HEK293 (cell line): ENCODE results near the gene PTP4A2.

Experiments
- CTCF ChIA-PET: fragments of 350-600 bp; formaldehyde crosslinking; extraction: SDS; loops from one replicate; lab custom pipeline; 2021; ENCODE audit warnings: antibody characterized with exemption; lab: Yijun Ruan, JAX
- POLR2A ChIA-PET: fragments of 300-600 bp; formaldehyde crosslinking; extraction: SDS; loops from one replicate; lab custom pipeline; 2020; ENCODE audit warnings: antibody characterized with exemption, inconsistent platforms; lab: Yijun Ruan, JAX
- H3K27ac ChIP-seq: fragments of 200-500 bp; sonication (Bioruptor generic); 2 replicates; pipeline ENCODE4 v1.5.1; 2014; ENCODE audit warnings: low read depth, low read length, control low read depth, inconsistent platforms; ENCODE audit errors: extremely low read depth
- H3K36me3 ChIP-seq, 2 experiments: fragments of 200-500 bp in 1 of 2; sonication (Bioruptor generic) in 1 of 2; 1 replicate in 1 of 2; 2 replicates in 1 of 2; pipeline ENCODE4 v1.5.1; 2014 to 2017; ENCODE audit warnings: inconsistent platforms in 2 of 2, low read length in 2 of 2; ENCODE audit not compliant: control insufficient read depth in 2 of 2, insufficient read depth in 1 of 2
- H3K4me1 ChIP-seq: fragments of 200-500 bp; sonication (Bioruptor generic); 2 replicates; pipeline ENCODE4 v1.5.1; 2014; ENCODE audit warnings: mild to moderate bottlenecking, low read length, inconsistent platforms; ENCODE audit not compliant: control insufficient read depth, insufficient read depth
- H3K4me3 ChIP-seq: 2 replicates; pipeline ENCODE4 v1.5.1; 2011; ENCODE audit warnings: low read depth, mild to moderate bottlenecking, control low read depth, low read length, moderate library complexity
- H3K9me3 ChIP-seq: fragments of 200-500 bp; sonication (Bioruptor generic); 2 replicates; pipeline ENCODE4 v1.5.1; 2014; ENCODE audit warnings: low read depth, low read length, inconsistent platforms; ENCODE audit not compliant: control insufficient read depth, insufficient read depth
- HOXD13 ChIP-seq: sonication (generic); formaldehyde crosslinking; IDR thresholded peaks from 2 replicates; pipeline ENCODE4 v1.8.0; 2022; ENCODE audit warnings: missing genetic modification reagents, borderline replicate concordance
- MZF1 ChIP-seq: fragments of 450-650 bp; formaldehyde crosslinking; IDR thresholded peaks from 2 replicates; pipeline ENCODE4 v1.5.1; 2017; ENCODE audit warnings: missing biosample characterization, missing genetic modification characterization, borderline replicate concordance
- OSR2 ChIP-seq: fragments of 450-650 bp; formaldehyde crosslinking; IDR thresholded peaks from 2 replicates; pipeline ENCODE4 v1.5.1; 2016; ENCODE audit warnings: missing biosample characterization, missing genetic modification characterization
- ZNF146 ChIP-seq: fragments of 450-650 bp; formaldehyde crosslinking; IDR thresholded peaks from 2 replicates; pipeline ENCODE4 v1.5.1; 2016; ENCODE audit warnings: missing biosample characterization, missing genetic modification characterization
- ZNF169 ChIP-seq: fragments of 450-650 bp; formaldehyde crosslinking; IDR thresholded peaks from 2 replicates; pipeline ENCODE4 v1.5.1; 2016; ENCODE audit warnings: missing biosample characterization, missing genetic modification characterization
- ZNF292 ChIP-seq: fragments of 450-650 bp; formaldehyde crosslinking; IDR thresholded peaks from 2 replicates; pipeline ENCODE4 v1.5.1; 2016; ENCODE audit warnings: low read depth, missing biosample characterization, missing genetic modification characterization, borderline replicate concordance
- ZNF350 ChIP-seq: fragments of 450-650 bp; formaldehyde crosslinking; IDR thresholded peaks from 2 replicates; pipeline ENCODE4 v1.5.0; 2017; ENCODE audit warnings: missing biosample characterization, mild to moderate bottlenecking, missing genetic modification characterization
- ZNF529 ChIP-seq: fragments of 450-650 bp; formaldehyde crosslinking; IDR thresholded peaks from 2 replicates; pipeline ENCODE4 v1.5.1; 2017; ENCODE audit warnings: missing genetic modification characterization, missing biosample characterization; ENCODE audit not compliant: insufficient replicate concordance
- ZNF544 ChIP-seq: fragments of 450-650 bp; formaldehyde crosslinking; IDR thresholded peaks from 2 replicates; pipeline ENCODE4 v1.5.0; 2017; ENCODE audit warnings: missing biosample characterization, missing genetic modification characterization
- ZNF623 ChIP-seq: fragments of 450-650 bp; formaldehyde crosslinking; IDR thresholded peaks from 2 replicates; pipeline ENCODE4 v1.5.1; 2016; ENCODE audit warnings: missing biosample characterization, missing genetic modification characterization
- ZNF660 ChIP-seq: fragments of 450-650 bp; IDR thresholded peaks from 2 replicates; pipeline ENCODE4 v1.5.1; 2018; ENCODE audit warnings: missing biosample characterization, mild to moderate bottlenecking, missing genetic modification characterization
- ZNF664 ChIP-seq: fragments of 450-650 bp; formaldehyde crosslinking; IDR thresholded peaks from 2 replicates; pipeline ENCODE4 v1.5.1; 2016; ENCODE audit warnings: missing biosample characterization, missing genetic modification characterization
- ZNF747 ChIP-seq: fragments of 450-650 bp; formaldehyde crosslinking; IDR thresholded peaks from 2 replicates; pipeline ENCODE4 v1.5.1; 2016; ENCODE audit warnings: missing biosample characterization, missing genetic modification characterization
- ZNF768 ChIP-seq: fragments of 450-650 bp; formaldehyde crosslinking; IDR thresholded peaks from 2 replicates; pipeline ENCODE4 v1.5.1; 2018; ENCODE audit warnings: missing biosample characterization, mild to moderate bottlenecking, missing genetic modification characterization
- ZNF777 ChIP-seq: fragments of 450-650 bp; formaldehyde crosslinking; IDR thresholded peaks from 2 replicates; pipeline ENCODE4 v1.5.1; 2017; ENCODE audit warnings: missing biosample characterization, missing genetic modification characterization, borderline replicate concordance
- TF ChIP-seq, protein P1 (sequence below): fragments of 450-650 bp; IDR thresholded peaks from 2 replicates; pipeline ENCODE4 v1.5.1; 2018; ENCODE audit warnings: missing biosample characterization, missing genetic modification characterization
- TF ChIP-seq, protein P2 (sequence below): fragments of 450-650 bp; formaldehyde crosslinking; IDR thresholded peaks from 2 replicates; pipeline ENCODE4 v1.5.1; 2016; ENCODE audit warnings: missing biosample characterization, missing genetic modification characterization
- TF ChIP-seq, protein P3 (sequence below): fragments of 450-650 bp; formaldehyde crosslinking; conservative IDR thresholded peaks from 2 replicates; pipeline ENCODE4 v1.5.1; 2016; ENCODE audit warnings: low read depth, missing biosample characterization, missing genetic modification characterization
- TF ChIP-seq, protein P4 (sequence below): fragments of 450-650 bp; formaldehyde crosslinking; IDR thresholded peaks from 2 replicates; pipeline ENCODE4 v1.5.1; 2017; ENCODE audit warnings: missing biosample characterization, missing genetic modification characterization
- TF ChIP-seq, protein P5 (sequence below): fragments of 450-650 bp; formaldehyde crosslinking; IDR thresholded peaks from 2 replicates; pipeline ENCODE4 v1.5.1; 2016; ENCODE audit warnings: missing biosample characterization, missing genetic modification characterization
- TF ChIP-seq, protein P6 (sequence below): fragments of 450-650 bp; formaldehyde crosslinking; IDR thresholded peaks from 2 replicates; pipeline ENCODE4 v1.5.1; 2016; ENCODE audit warnings: missing biosample characterization, missing genetic modification characterization

PTP4A2 gene

DNA sequence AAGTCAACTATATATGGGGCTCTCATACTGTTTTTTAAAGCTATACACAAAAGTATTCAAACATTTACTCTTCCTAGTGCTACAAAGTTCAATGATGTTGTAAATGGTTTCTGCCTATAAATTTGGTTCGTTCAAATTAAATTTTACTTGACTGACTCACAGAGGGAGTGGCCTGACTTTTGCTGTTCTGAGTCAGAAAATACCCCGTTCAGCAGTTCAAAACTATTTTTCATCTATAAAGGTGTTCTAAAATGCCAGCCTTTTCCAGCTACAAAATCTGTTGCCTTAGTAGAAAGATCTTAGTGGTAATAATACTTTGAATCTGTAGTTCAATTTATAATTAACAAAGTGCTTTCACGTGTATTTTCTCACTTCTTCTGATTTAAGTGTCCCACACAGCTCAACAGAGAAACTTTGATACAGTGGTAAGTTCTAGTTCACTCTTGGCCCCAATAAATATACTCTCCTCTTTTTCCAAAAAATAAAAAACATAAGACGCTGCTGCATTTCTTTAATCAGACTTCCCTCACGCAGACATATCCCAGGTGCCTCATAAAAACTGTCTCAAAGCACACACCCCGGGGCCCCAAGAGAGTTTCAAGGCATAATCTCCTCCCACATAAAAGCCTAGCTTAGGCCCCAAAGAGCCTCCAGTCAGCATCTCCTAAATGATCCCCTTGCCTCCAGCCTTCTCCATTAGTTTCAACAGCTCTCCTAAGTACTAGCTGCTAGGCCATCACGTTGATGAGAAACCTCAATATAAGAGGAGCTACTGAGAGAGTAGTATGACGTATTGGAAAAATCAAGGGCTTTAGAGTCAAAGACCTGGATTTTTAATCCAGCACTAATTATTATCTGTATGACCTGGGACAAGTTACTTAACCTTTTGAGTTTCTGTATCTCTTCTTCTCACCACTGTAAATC lies 3.2 kb downstream of the PTP4A2 start:
- no peaks in the 10 kb centered on the region for H3K36me3 ChIP-seq
- H3K9me3 ChIP-seq = no peaks in the 10 kb centered on the region
- peaks cover 52% of the 10 kb centered on the region for H3K4me1 ChIP-seq
- CTCF ChIA-PET = interaction anchor here (0.6 to 3.3 kb wide), 4 partner anchors 16 to 56 kb away, joined by 3 to 24 read pairs (median 4); no protein-coding TSS in a partner anchor
- peak overlapping the region; percentile 6 for H3K4me3 ChIP-seq
- H3K27ac ChIP-seq = peak overlapping the region; percentile 88
- POLR2A ChIA-PET = interaction anchor here (0.6 to 1.9 kb wide), 5 partner anchors 9 to 138 kb away, joined by 3 to 9 read pairs (median 3); partner anchors contain the start of genes KHDRBS1 and TMEM39B
- TF ChIP-seq ZNF768 (tag by site-specific recombination) (no peak), ZNF544 (tag by site-specific recombination) (no peak), ZNF529 (tag by site-specific recombination) (no peak), ZNF623 (no peak), MZF1 (tag by site-specific recombination) (peak; percentile 99), ZNF350 (tag by site-specific recombination) (no peak), ZNF660 (tag by site-specific recombination) (peak; percentile 38; the same call in 1 of the 2 replicates), ZNF747 (tag by site-specific recombination) (no peak), ZNF777 (tag by site-specific recombination) (no peak), HOXD13 (CRISPR knock-in tag) (no peak), ZNF169 (tag by site-specific recombination) (no peak), ZNF292 (no peak), OSR2 (tag by site-specific recombination) (peak; percentile 96), ZNF146 (tag by site-specific recombination) (no peak), ZNF664 (tag by site-specific recombination) (no peak)
- TF ChIP-seq, protein P1, sequence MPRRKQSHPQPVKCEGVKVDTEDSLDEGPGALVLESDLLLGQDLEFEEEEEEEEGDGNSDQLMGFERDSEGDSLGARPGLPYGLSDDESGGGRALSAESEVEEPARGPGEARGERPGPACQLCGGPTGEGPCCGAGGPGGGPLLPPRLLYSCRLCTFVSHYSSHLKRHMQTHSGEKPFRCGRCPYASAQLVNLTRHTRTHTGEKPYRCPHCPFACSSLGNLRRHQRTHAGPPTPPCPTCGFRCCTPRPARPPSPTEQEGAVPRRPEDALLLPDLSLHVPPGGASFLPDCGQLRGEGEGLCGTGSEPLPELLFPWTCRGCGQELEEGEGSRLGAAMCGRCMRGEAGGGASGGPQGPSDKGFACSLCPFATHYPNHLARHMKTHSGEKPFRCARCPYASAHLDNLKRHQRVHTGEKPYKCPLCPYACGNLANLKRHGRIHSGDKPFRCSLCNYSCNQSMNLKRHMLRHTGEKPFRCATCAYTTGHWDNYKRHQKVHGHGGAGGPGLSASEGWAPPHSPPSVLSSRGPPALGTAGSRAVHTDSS (tag by site-specific recombination) = no peak
- TF ChIP-seq, protein P2, sequence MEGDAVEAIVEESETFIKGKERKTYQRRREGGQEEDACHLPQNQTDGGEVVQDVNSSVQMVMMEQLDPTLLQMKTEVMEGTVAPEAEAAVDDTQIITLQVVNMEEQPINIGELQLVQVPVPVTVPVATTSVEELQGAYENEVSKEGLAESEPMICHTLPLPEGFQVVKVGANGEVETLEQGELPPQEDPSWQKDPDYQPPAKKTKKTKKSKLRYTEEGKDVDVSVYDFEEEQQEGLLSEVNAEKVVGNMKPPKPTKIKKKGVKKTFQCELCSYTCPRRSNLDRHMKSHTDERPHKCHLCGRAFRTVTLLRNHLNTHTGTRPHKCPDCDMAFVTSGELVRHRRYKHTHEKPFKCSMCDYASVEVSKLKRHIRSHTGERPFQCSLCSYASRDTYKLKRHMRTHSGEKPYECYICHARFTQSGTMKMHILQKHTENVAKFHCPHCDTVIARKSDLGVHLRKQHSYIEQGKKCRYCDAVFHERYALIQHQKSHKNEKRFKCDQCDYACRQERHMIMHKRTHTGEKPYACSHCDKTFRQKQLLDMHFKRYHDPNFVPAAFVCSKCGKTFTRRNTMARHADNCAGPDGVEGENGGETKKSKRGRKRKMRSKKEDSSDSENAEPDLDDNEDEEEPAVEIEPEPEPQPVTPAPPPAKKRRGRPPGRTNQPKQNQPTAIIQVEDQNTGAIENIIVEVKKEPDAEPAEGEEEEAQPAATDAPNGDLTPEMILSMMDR = no peak
- TF ChIP-seq, protein P3, sequence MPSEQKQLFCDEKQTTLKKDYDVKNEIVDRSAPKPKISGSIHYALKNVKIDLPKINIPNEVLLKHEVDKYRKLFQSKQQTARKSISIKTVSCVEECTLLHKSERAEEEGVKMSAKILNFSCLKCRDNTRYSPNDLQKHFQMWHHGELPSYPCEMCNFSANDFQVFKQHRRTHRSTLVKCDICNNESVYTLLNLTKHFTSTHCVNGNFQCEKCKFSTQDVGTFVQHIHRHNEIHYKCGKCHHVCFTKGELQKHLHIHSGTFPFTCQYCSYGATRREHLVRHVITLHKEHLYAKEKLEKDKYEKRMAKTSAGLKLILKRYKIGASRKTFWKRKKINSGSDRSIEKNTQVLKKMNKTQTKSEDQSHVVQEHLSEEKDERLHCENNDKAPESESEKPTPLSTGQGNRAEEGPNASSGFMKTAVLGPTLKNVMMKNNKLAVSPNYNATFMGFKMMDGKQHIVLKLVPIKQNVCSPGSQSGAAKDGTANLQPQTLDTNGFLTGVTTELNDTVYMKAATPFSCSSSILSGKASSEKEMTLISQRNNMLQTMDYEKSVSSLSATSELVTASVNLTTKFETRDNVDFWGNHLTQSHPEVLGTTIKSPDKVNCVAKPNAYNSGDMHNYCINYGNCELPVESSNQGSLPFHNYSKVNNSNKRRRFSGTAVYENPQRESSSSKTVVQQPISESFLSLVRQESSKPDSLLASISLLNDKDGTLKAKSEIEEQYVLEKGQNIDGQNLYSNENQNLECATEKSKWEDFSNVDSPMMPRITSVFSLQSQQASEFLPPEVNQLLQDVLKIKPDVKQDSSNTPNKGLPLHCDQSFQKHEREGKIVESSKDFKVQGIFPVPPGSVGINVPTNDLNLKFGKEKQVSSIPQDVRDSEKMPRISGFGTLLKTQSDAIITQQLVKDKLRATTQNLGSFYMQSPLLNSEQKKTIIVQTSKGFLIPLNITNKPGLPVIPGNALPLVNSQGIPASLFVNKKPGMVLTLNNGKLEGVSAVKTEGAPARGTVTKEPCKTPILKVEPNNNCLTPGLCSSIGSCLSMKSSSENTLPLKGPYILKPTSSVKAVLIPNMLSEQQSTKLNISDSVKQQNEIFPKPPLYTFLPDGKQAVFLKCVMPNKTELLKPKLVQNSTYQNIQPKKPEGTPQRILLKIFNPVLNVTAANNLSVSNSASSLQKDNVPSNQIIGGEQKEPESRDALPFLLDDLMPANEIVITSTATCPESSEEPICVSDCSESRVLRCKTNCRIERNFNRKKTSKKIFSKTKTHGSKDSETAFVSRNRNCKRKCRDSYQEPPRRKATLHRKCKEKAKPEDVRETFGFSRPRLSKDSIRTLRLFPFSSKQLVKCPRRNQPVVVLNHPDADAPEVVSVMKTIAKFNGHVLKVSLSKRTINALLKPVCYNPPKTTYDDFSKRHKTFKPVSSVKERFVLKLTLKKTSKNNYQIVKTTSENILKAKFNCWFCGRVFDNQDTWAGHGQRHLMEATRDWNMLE (tag by site-specific recombination) = 0 out of 2 replicates have a peak, but pooled peaks have one; percentile 15
- TF ChIP-seq, protein P4, sequence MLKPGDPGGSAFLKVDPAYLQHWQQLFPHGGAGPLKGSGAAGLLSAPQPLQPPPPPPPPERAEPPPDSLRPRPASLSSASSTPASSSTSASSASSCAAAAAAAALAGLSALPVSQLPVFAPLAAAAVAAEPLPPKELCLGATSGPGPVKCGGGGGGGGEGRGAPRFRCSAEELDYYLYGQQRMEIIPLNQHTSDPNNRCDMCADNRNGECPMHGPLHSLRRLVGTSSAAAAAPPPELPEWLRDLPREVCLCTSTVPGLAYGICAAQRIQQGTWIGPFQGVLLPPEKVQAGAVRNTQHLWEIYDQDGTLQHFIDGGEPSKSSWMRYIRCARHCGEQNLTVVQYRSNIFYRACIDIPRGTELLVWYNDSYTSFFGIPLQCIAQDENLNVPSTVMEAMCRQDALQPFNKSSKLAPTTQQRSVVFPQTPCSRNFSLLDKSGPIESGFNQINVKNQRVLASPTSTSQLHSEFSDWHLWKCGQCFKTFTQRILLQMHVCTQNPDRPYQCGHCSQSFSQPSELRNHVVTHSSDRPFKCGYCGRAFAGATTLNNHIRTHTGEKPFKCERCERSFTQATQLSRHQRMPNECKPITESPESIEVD (tag by site-specific recombination) = peak; percentile 95
- TF ChIP-seq, protein P5, sequence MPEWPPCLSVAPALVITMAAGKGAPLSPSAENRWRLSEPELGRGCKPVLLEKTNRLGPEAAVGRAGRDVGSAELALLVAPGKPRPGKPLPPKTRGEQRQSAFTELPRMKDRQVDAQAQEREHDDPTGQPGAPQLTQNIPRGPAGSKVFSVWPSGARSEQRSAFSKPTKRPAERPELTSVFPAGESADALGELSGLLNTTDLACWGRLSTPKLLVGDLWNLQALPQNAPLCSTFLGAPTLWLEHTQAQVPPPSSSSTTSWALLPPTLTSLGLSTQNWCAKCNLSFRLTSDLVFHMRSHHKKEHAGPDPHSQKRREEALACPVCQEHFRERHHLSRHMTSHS = no peak
- TF ChIP-seq, protein P6, sequence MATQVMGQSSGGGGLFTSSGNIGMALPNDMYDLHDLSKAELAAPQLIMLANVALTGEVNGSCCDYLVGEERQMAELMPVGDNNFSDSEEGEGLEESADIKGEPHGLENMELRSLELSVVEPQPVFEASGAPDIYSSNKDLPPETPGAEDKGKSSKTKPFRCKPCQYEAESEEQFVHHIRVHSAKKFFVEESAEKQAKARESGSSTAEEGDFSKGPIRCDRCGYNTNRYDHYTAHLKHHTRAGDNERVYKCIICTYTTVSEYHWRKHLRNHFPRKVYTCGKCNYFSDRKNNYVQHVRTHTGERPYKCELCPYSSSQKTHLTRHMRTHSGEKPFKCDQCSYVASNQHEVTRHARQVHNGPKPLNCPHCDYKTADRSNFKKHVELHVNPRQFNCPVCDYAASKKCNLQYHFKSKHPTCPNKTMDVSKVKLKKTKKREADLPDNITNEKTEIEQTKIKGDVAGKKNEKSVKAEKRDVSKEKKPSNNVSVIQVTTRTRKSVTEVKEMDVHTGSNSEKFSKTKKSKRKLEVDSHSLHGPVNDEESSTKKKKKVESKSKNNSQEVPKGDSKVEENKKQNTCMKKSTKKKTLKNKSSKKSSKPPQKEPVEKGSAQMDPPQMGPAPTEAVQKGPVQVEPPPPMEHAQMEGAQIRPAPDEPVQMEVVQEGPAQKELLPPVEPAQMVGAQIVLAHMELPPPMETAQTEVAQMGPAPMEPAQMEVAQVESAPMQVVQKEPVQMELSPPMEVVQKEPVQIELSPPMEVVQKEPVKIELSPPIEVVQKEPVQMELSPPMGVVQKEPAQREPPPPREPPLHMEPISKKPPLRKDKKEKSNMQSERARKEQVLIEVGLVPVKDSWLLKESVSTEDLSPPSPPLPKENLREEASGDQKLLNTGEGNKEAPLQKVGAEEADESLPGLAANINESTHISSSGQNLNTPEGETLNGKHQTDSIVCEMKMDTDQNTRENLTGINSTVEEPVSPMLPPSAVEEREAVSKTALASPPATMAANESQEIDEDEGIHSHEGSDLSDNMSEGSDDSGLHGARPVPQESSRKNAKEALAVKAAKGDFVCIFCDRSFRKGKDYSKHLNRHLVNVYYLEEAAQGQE = no peak
